Measurements from ENCODE around the gene VIT. TPM values are rescaled to one million over a fixed set of nuclear protein-coding genes. Genes with fewer than 3 reads are reported as not detected.

Gene VIT
- total RNA-seq, 4 donors from 2014 or later, result 1.4 to 3.6 (median 2.5) TPM; not detected in 1

GRCh38 chr2:36783246-36783645 is 86.7 kb downstream of the VIT start:
- intact Hi-C loops (cut with DNase I; ENCODE audit: low total_unique reads) (no loop called here), in situ Hi-C loops (cut with MboI; ENCODE audit: low pct_ligation_motif_present in 1 of 4, low pct_unique_long_range_greater_than_20kb in 1 of 4, low sequenced_read_pairs in 3 of 4) (loop anchor here in 3 of 4 donors (10.0 to 25.0 kb wide), 2 partner anchors 222 to 229 kb away; no protein-coding TSS in a partner anchor)
- TF ChIP-seq POLR2AphosphoS5 (IDR thresholded peaks at IDR 0.05) (no peak), POLR2A (IDR thresholded peaks at IDR 0.05) (no peak), EP300 (IDR thresholded peaks at IDR 0.05; ENCODE audit: low read depth) (no peak), CTCF (IDR thresholded peaks at IDR 0.05) (no peak)
- no peak overlapping the region for H3K27ac ChIP-seq
- H3K4me3 ChIP-seq, result no peak overlapping the region
- H3K27me3 ChIP-seq, result no peaks in the 10 kb centered on the region
- H3K36me3 ChIP-seq, result no peaks in the 10 kb centered on the region
- 17 to 20% methylated on average over 2 of the region's 2 CpGs for WGBS, 2 donors (ENCODE audit: low coverage in 1 of 2)
- no peaks in the 10 kb centered on the region for H3K9me3 ChIP-seq
- peaks cover 0 to 10% (median 3%) of the 10 kb centered on the region in 4 donors for H3K4me1 ChIP-seq
- no peak for DNase-seq

- no peaks in the 10 kb centered on the region for H3K9me3 ChIP-seq
- intact Hi-C loops (cut with DNase I; ENCODE audit: low total_unique reads), result no loop called here
- H3K4me3 ChIP-seq, result no peak overlapping the region
- H3K36me3 ChIP-seq, result no peaks in the 10 kb centered on the region
- H3K27me3 ChIP-seq, result no peaks in the 10 kb centered on the region
- no peak overlapping the region for H3K27ac ChIP-seq
- TF ChIP-seq POLR2AphosphoS5 (IDR thresholded peaks at IDR 0.05), result no peak
- TF ChIP-seq CTCF (IDR thresholded peaks at IDR 0.05), result peak; percentile 87 to 98 (median 94)
- DNase-seq, result peak; percentile 73
- 22 to 24% methylated on average over 3 to 5 of the region's 5 CpGs for WGBS, 2 donors (ENCODE audit: low coverage in 1 of 2)
- H3K4me1 ChIP-seq, result peaks cover 0 to 6% (median 3%) of the 10 kb centered on the region in 4 donors
- in situ Hi-C loops (cut with MboI; ENCODE audit: low pct_ligation_motif_present in 1 of 4, low pct_unique_long_range_greater_than_20kb in 1 of 4, low sequenced_read_pairs in 3 of 4), result loop anchor here in 3 of 4 donors (10.0 to 25.0 kb wide), 2 partner anchors 220 to 227 kb away; no protein-coding TSS in a partner anchor
These were observed 88.8 kb downstream of the VIT start for GRCh38 chr2:36785179-36785795.

GRCh38 chr2:36789181-36789804 is 92.8 kb downstream of the VIT start:
- no peak overlapping the region for H3K4me3 ChIP-seq
- no peak for DNase-seq
- 73 to 84% methylated on average over 7 to 11 of the region's 11 CpGs for WGBS, 2 donors (ENCODE audit: low coverage in 1 of 2)
- peaks cover 0 to 6% (median 0%) of the 10 kb centered on the region in 4 donors for H3K4me1 ChIP-seq
- in situ Hi-C loops (cut with MboI; ENCODE audit: low pct_ligation_motif_present in 1 of 4, low pct_unique_long_range_greater_than_20kb in 1 of 4, low sequenced_read_pairs in 3 of 4), result loop anchor here in 3 of 4 donors (10.0 to 25.0 kb wide), 2 partner anchors 216 to 223 kb away; no protein-coding TSS in a partner anchor
- no peaks in the 10 kb centered on the region for H3K36me3 ChIP-seq
- no peak for TF ChIP-seq CTCF (IDR thresholded peaks at IDR 0.05)
- TF ChIP-seq POLR2AphosphoS5 (IDR thresholded peaks at IDR 0.05), result no peak
- TF ChIP-seq POLR2A (IDR thresholded peaks at IDR 0.05), result no peak
- TF ChIP-seq EP300 (IDR thresholded peaks at IDR 0.05; ENCODE audit: low read depth), result no peak
- intact Hi-C loops (cut with DNase I; ENCODE audit: low total_unique reads), result no loop called here
- no peaks in the 10 kb centered on the region for H3K9me3 ChIP-seq
- no peaks in the 10 kb centered on the region for H3K27me3 ChIP-seq
- no peak overlapping the region for H3K27ac ChIP-seq

GRCh38 chr2:36792951-36793350 is 96.4 kb downstream of the VIT start:
- DNase-seq, result no peak
- in situ Hi-C loops (cut with MboI; ENCODE audit: low pct_ligation_motif_present in 1 of 4, low pct_unique_long_range_greater_than_20kb in 1 of 4, low sequenced_read_pairs in 3 of 4), result loop anchor here in 2 of 4 donors (25.0 kb wide), 1 partner anchor 219 kb away; no protein-coding TSS in a partner anchor
- WGBS, 2 donors (ENCODE audit: low coverage in 1 of 2), result 33 to 55% methylated on average over 1 to 2 of the region's 2 CpGs
- Histone ChIP-seq H3K36me3 (no peaks in the 10 kb centered on the region), H3K4me1 (no peaks in the 10 kb centered on the region), H3K27ac (no peak overlapping the region), H3K27me3 (no peaks in the 10 kb centered on the region), H3K9me3 (no peaks in the 10 kb centered on the region), H3K4me3 (no peak overlapping the region)
- intact Hi-C loops (cut with DNase I; ENCODE audit: low total_unique reads), result no loop called here
- TF ChIP-seq EP300 (IDR thresholded peaks at IDR 0.05; ENCODE audit: low read depth) (no peak), CTCF (IDR thresholded peaks at IDR 0.05) (no peak), POLR2A (IDR thresholded peaks at IDR 0.05) (no peak), POLR2AphosphoS5 (IDR thresholded peaks at IDR 0.05) (no peak)
